GM19023 (cell line): ENCODE results near the gene HCAR3.
"Not testable (repeated sequence)": the region's sequence is repeated elsewhere in the genome, so short reads cannot be mapped to it uniquely, and the experiment has no call there.

Source experiments
- ATAC-seq: cut with Tn5 transposase; IDR thresholded peaks from one replicate; pipeline ENCODE4 v1.9.1; 2021; ENCODE audit warnings: mild to moderate bottlenecking, moderate library complexity; ENCODE audit not compliant: unreplicated experiment

HCAR3 gene

DNA sequence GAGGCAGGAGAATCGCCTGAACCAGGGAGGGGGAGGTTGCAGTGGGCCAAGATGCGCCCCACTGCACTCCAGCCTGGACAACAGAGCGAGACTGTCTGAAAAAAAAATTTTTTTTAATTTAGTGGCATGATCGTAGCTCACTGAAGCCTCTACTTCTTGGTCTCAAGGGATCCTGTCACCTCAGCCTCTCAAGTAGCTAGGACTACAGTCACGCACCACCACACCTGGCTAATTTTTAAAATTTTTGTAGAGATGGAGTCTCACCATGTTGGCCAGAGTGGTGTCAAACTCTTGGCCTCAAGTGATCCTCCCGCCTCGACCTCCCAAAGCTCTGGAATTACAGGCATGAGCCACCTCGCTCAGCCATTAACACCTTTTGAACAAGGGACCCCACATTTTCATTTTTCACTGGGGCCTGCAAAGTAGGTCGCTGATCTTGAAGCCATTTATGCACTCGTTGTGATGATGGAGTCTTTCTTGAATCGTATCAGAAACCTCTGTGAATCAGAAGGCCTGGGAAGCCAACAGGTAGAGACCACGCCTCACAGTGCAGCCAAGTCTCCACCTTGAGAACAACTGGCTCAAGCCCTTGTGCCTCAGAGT lies 8.1 kb upstream of the HCAR3 start:
- no peak for ATAC-seq

GRCh38 chr12:122722387-122722786 lies 5.8 kb upstream of the HCAR3 start:
- ATAC-seq: no peak

DNA sequence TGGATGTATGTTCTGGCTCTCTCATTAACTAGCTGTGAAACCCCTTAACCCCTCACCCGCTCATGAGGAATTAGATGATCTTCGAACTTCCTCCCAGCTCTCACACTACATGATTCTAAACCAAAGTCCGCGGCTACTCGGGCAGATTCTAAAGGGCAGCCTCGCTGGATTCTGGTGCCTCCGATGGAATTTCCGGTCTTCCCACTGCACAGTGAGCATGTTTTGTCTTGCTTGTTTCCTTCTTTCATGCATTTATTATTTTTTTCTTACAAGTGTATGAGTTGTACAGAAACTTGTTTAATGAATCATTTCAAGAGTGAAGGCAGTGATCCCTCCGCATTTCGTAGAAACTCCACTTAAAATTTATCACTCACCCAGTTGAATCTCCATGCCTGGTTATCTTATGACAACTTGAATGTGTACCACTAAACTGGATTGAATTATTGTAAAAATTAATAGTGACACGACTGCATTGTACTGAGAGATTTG lies 4.5 kb upstream of the HCAR3 start:
- no peak for ATAC-seq

DNA sequence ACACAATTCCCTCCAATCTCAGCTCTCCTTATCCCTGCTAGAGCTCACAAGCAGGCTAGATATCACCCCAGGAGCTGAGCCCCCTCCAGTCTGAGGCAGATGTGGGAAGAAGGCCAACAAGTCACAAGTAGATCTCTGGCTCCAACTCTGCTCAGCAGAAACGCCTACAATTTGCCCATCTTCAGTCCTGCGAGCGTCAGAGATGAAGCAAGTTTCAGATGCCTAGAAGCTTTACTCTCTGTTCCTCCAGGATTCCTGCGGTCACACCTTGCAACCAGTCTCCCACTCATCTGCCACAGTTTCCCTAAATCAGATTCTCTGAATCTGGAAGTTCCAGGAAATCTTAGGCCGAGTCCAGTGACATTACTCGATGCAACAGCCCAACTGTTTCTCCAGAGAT lies 1.4 kb downstream of the HCAR3 start:
- ATAC-seq: not testable (repeated sequence)

DNA sequence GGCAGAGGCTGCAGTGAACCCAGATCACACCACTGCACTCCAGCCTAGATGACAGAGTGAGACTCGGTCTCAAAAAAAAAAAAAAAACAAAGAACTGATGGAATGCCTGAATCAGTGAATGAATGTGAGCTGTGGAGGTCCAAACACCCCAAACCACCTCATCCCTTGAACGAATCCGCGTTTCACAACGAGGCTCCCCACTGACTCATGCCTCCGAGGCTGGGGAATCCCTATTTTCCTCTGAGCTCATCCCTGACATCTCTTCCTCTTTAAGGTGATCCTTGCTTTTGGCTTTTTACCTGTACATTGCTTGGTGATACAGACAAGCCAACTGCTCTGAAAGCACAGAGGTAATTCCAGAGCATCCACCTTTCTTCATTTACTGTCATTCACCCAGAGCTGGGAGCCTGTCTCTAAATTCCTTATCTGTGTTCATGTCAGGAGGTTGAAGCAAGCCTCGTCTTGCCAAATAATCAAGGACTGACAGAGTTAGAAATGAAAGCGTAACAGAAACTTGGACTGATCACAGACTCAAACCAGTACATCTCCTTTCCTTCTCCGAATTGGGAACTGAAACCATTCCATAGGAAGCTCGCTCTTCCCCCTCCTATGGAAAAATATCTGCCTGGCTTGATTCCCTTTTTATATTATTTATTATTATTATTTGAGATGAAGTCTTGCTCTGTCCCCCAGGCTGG lies 3.0 kb downstream of the HCAR3 start:
- ATAC-seq: not testable (repeated sequence)

DNA sequence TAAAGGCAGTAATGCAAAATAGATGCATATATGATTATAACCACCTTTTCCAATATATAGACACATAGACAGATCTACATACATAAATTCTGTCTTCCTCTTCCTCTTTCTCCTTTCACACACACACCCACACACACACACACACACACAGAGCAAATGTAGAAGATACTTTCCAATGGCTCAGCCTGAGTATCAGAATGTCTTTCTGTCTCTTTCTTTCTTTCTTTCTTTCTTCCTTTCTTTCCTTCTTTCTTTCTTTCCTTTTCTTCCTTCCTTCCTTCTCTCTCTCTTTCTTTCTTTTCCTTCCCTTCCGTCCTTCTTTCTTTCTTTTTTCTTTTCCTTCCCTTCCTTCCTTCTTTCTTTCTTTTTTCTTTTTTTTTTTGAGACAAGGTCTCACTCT lies 5.3 kb downstream of the HCAR3 start:
- not testable (repeated sequence) for ATAC-seq

GRCh38 chr12:122710341-122710740 lies 6.3 kb downstream of the HCAR3 start:
- not testable (repeated sequence) for ATAC-seq

DNA sequence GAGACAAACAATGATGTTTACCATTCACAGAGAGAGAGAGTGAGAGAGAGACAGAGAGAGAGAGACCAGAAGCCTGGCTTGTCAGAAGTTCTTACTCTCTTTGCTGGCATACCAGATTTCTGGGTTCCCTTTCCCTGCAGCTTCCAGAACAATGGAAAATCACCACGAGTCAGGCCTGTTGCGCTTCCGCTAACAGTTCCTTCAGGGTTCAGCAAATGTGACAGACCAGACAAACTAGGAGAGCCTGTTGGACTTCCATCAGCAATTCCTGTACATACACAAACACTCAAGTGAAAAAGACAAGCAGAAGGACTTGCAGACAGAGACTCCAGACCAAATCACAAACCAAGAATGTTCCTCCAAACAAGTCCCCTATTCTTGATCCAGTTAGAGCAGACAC lies 7.3 kb downstream of the HCAR3 start:
- not testable (repeated sequence) for ATAC-seq

GRCh38 chr12:122703841-122704240 lies 12.8 kb downstream of the HCAR3 start:
- not testable (repeated sequence) for ATAC-seq

DNA sequence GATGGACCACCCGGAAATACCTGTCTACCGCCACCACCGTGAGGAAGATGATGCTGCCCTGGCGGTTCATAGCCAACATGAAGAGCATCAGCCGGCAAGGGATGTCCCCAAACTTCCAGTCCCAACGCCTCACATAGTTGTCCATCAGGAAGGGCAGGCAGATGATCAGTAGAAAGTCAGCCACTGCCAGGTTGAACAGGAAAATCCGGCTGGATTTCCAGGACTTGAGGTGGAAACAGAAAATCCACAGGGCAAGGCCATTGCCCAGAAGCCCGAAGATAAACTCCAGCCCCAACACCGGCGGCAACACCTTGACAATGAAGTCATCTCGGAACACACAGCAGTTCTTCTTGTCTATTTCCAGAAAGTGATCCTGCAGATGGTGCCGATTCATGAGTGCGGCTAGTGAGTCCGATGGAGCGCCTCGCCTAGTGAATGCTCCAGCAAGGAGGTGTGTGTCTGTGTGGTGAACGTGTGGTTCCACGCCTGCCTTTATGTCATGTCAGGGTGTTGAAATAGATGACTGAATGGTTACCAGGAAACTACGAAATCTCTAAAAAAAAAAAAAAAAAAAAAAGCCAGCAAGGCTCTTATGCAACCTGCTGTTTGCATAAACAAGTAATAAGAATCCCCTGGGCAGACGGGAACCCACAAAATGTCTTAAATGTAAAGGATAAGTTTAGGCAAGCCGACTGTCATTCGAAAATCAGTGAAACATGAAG lies 13.6 kb downstream of the HCAR3 start, which contains the start of gene HCAR2:
HCAR2 (minus strand) TSS at position 468 of the 722 bp plus-strand sequence; CDS start at position 394, 74 bp downstream.
- not testable (repeated sequence) for ATAC-seq

- not testable (repeated sequence) for ATAC-seq
These were observed 15.1 kb downstream of the HCAR3 start for GRCh38 chr12:122701481-122701880.

DNA sequence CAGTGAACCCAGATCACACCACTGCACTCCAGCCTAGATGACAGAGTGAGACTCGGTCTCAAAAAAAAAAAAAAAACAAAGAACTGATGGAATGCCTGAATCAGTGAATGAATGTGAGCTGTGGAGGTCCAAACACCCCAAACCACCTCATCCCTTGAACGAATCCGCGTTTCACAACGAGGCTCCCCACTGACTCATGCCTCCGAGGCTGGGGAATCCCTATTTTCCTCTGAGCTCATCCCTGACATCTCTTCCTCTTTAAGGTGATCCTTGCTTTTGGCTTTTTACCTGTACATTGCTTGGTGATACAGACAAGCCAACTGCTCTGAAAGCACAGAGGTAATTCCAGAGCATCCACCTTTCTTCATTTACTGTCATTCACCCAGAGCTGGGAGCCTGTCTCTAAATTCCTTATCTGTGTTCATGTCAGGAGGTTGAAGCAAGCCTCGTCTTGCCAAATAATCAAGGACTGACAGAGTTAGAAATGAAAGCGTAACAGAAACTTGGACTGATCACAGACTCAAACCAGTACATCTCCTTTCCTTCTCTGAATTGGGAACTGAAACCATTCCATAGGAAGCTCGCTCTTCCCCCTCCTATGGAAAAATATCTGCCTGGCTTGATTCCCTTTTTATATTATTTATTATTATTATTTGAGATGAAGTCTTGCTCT lies 16.4 kb downstream of the HCAR3 start:
- not testable (repeated sequence) for ATAC-seq

DNA sequence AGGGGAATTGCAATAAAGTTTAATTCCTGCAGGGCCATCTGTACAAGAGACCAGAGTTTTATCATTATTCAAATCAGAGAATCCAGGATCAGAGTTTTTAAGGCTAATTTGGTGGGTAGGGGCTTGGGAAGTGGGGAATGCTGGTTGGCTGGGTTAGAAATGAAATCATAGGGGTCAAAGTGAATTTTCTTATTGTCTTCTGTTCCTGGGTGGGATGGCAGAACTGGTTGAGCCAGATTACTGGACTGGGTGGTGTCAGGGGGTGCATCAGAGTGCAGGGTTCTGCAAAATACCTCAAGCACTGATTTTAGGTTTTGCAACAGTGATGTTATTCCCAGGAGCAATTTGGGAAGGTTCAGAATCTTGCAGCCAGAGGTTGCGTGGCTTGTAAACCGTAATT lies 19.7 kb downstream of the HCAR3 start:
- ATAC-seq: not testable (repeated sequence)

GRCh38 chr12:122691566-122691965 lies 25.0 kb downstream of the HCAR3 start:
- ATAC-seq: no peak

DNA sequence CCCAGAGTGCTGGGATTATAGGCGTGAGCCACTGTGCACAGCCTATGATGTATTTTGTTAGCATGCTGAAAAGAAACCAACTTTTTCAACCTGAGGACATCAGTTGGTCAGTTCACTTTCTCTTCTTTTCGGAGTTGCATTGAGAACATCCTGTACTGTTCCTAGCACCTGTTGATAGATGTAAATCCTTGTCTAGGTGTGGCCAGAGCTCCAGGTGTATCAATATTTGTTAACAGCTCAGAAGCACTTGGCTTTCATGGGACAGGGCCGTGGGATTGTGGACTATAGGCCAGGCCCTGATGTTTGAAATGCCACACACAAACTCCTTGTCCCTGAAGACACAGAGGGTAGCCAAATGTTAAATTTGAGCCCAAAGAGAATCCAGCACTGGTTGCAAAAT lies 28.3 kb downstream of the HCAR3 start:
- ATAC-seq: no peak

GRCh38 chr12:122687086-122687485 lies 29.5 kb downstream of the HCAR3 start:
- no peak for ATAC-seq

DNA sequence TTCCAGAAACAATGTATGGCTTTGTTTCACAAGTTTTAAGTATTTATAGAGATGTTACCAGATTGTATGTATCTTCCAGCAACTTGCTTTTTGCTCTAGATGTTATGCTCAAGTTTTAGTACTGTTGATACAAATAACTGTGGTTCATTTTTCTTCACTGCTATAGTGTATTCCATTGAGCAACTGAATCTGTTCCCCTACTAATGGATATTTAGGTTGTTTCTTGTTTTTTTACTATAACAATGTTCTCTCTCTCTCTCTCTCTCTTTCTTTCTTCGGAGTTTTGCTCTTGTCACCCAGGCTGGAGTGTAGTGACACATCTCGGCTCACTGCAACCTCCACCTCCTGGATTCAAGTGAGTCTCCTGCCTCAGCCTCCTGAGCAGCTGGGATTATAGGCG lies 30.1 kb downstream of the HCAR3 start:
- ATAC-seq: no peak

DNA sequence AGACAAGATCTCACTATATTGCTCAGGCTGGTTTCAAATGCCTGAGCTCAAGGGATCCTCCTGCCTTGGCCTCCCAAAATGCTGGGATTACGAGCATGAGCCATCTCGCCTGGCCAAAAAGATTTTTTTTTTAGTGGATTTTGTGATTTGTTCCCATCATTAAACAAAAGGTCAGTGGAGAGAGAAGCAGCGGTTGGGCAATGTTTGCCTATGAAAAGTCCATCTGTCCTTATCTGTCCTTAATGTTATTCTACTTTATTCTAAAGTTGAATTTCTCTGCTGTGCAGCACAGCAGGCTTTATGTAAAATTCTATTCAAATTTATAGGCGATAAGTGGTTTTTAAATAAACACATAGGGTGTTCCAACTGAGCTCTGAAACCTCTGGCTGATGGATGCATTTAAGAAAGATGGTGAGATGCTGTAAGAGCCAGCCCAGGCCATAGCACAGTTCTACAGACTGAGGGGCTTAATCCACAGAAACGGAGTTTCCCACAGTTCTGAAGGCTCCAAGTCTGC lies 32.3 kb downstream of the HCAR3 start:
- no peak for ATAC-seq

- ATAC-seq: no peak
These were observed 34.8 kb downstream of the HCAR3 start for GRCh38 chr12:122681814-122682213.

DNA sequence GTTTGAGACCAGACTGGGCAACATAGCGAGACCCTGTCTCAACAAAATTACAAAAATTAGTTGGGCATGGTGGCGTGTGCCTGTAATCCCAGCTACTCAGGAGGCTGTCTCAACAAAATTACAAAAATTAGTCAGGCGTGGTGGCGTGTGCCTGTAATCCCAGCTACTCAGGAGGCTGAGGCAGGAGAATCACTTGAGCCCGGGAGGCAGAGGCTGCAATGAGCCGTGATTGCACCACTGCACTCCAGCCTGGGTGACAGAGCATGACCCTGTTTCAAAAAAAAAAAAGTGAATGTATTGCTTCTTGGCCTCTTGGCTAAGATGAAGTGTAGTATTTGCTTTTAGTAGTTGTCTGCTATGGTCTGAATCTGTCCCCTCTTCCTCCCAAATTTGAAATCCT lies 35.6 kb downstream of the HCAR3 start:
- not testable (repeated sequence) for ATAC-seq

- not testable (repeated sequence) for ATAC-seq
These were observed 39.8 kb downstream of the HCAR3 start for GRCh38 chr12:122676781-122677180.
